Spleen (tissue), 11 donors: ENCODE data around the gene SMARCD3. TPM values are rescaled to one million over a fixed set of nuclear protein-coding genes. Genes with fewer than 3 reads are reported as not detected.

Experiments used
- DNase-seq: peaks from one replicate; pipeline ENCODE4 v3.0.0-alpha.2; 2020
- H3K27ac ChIP-seq, 8 donors: fragments of 200-600 bp; sonication (generic) in 7 of 8; 1 replicate in 4 of 8; 2 replicates in 4 of 8; pipeline versions ENCODE4 v1.5.0 to v1.8.0; 2016 to 2021; ENCODE audit warnings: inconsistent platforms in 4 of 8, mild to moderate bottlenecking in 4 of 8, moderate library complexity in 1 of 8
- H3K27me3 ChIP-seq, 7 donors: fragments of 200-600 bp; sonication (generic) in 6 of 7; replicated peaks in 1 of 7; 1 replicate in 4 of 7; 2 replicates in 3 of 7; pipeline versions ENCODE4 v1.5.0 to v1.8.0; 2016 to 2021; ENCODE audit warnings: inconsistent platforms in 3 of 7, mild to moderate bottlenecking in 1 of 7
- H3K36me3 ChIP-seq, 6 donors: fragments of 200-600 bp; sonication (generic) in 5 of 6; 1 replicate in 4 of 6; 2 replicates in 2 of 6; pipeline versions ENCODE4 v1.5.0 to v1.8.0; 2016 to 2021; ENCODE audit warnings: inconsistent platforms in 2 of 6
- H3K4me1 ChIP-seq, 6 donors: fragments of 200-600 bp; sonication (generic) in 5 of 6; 1 replicate in 3 of 6; 2 replicates in 3 of 6; pipeline versions ENCODE4 v1.5.0 to v1.8.0; 2016 to 2021; ENCODE audit warnings: inconsistent platforms in 3 of 6
- H3K4me3 ChIP-seq, 8 donors: fragments of 200-600 bp; sonication (generic) in 7 of 8; 1 replicate in 4 of 8; 2 replicates in 4 of 8; pipeline versions ENCODE4 v1.5.0 to v1.8.0; 2016 to 2021; ENCODE audit warnings: inconsistent platforms in 4 of 8, mild to moderate bottlenecking in 4 of 8, moderate library complexity in 2 of 8
- H3K9me3 ChIP-seq, 8 donors: fragments of 200-600 bp; sonication (generic) in 7 of 8; 1 replicate in 4 of 8; 2 replicates in 4 of 8; pipeline versions ENCODE4 v1.5.0 to v1.8.0; 2016 to 2021; ENCODE audit warnings: inconsistent platforms in 4 of 8
- POLR2A ChIP-seq, 3 donors: fragments of 450-650 bp; IDR thresholded peaks; one replicate each; pipeline ENCODE4 v1.5.1; 2017; ENCODE audit warnings: antibody characterized with exemption in 3 of 3, mild to moderate bottlenecking in 1 of 3
- POLR2AphosphoS5 ChIP-seq, 3 donors: sonication (generic); formaldehyde crosslinking; IDR thresholded peaks; one replicate each; pipeline ENCODE4 v1.5.1; 2017; ENCODE audit warnings: antibody characterized with exemption in 3 of 3
- WGBS, 5 donors: extraction: QIAGEN DNeasy Blood & Tissue Kit in 3 of 5; methylation state at CpG; one replicate each; pipeline versions ENCODE4 v1.1.5 to v1.1.7; 2013 to 2018; 5-methylcytosine and 5-hydroxymethylcytosine counted together
- intact Hi-C: fragments of 100-400 bp; cut with DNase I; formaldehyde crosslinking; loops from one replicate; pipeline ENCODE4 v1.15.0; 2023; ENCODE audit warnings: low total_unique reads
- polyA plus RNA-seq, 3 donors: library from polyadenylated mRNA; stranded (reverse); fragments of 200-250 nt; gene quantifications; one replicate each; pipeline ENCODE4 v1.2.1, GENCODE V29; 2013
- total RNA-seq, 7 donors: library from RNA; depleted of rRNA in 3 of 7; stranded (reverse); fragments of >200 nt in 3 of 7; fragmentation: NEBNext Ultra II Directional in 4 of 7; extraction: Animal tissue kit (Norgen Biotek cat#: 25700) in 4 of 7; gene quantifications; one replicate each; pipeline versions ENCODE4 v1.1.0 to v1.2.1, GENCODE V29; 2016 to 2021
- TF ChIP-seq, protein P1 (sequence below), 11 experiments: fragments of 200-600 bp in 7 of 11; fragments of 450-650 bp in 4 of 11; sonication (generic) in 4 of 11; IDR thresholded peaks in 8 of 11; conservative IDR thresholded peaks in 3 of 11; 1 replicate in 7 of 11; 2 replicates in 4 of 11; pipeline versions ENCODE4 v1.4.0 to v1.8.0; 2016 to 2021; ENCODE audit warnings: antibody characterized with exemption in 11 of 11, inconsistent platforms in 4 of 11, mild to moderate bottlenecking in 1 of 11
- donor health status: healthy with polysubstance abuse.
- donor health status: DM: no; HTN: no; CAD: no; lungs with moderate emphysema.
- donor health status: DM: no; HTN: no; CAD: no.
- donor health status: Bipolar disorder and iron deficiency.
- donor health status: healthy.
- donor health status: DM: no; HTN: no; CAD: no.
- donor health status: DM: yes; HTN: yes; CAD: no.

The SMARCD3 gene
- total and polyA plus RNA-seq, 10 donors = 8.8 to 40.2 (median 16.5) TPM

DNA sequence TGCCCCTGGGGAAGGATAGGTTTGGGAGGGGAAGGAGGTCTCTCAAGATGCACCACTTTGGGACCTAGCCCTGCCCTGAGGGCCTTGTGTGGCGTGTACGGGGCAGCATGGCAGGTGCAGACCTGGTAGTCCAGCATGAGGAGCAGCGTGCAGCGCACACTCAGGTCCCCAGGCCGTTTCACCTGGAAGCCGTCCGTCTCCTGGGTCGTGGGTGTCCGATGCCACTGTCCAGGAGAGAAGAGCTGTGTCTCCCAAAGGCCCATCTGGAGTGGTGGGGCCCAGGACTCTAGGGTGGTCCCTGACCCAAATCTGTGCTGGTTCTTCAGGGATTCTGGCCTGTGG is 6.8 kb downstream of the SMARCD3 start:
- Histone ChIP-seq H3K27ac (no peak overlapping the region), H3K36me3 (peaks cover 0 to 56% (median 33%) of the 10 kb centered on the region in 6 donors), H3K4me1 (peaks cover 27 to 53% (median 35%) of the 10 kb centered on the region in 6 donors), H3K4me3 (no peak overlapping the region), H3K9me3 (no peaks in the 10 kb centered on the region), H3K27me3 (peaks cover 0 to 32% (median 10%) of the 10 kb centered on the region in 7 donors)
- peak; percentile 71 for DNase-seq
- TF ChIP-seq, protein P1, sequence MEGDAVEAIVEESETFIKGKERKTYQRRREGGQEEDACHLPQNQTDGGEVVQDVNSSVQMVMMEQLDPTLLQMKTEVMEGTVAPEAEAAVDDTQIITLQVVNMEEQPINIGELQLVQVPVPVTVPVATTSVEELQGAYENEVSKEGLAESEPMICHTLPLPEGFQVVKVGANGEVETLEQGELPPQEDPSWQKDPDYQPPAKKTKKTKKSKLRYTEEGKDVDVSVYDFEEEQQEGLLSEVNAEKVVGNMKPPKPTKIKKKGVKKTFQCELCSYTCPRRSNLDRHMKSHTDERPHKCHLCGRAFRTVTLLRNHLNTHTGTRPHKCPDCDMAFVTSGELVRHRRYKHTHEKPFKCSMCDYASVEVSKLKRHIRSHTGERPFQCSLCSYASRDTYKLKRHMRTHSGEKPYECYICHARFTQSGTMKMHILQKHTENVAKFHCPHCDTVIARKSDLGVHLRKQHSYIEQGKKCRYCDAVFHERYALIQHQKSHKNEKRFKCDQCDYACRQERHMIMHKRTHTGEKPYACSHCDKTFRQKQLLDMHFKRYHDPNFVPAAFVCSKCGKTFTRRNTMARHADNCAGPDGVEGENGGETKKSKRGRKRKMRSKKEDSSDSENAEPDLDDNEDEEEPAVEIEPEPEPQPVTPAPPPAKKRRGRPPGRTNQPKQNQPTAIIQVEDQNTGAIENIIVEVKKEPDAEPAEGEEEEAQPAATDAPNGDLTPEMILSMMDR (IDR thresholded peaks at IDR 0.05 in 8 of 11, conservative IDR thresholded peaks at IDR 0.05 in 3 of 11) = no peak
- TF ChIP-seq POLR2A (IDR thresholded peaks at IDR 0.05) (no peak), POLR2AphosphoS5 (IDR thresholded peaks at IDR 0.05) (peak; percentile 8 to 54 (median 19))
- 90 to 98% (median 92%) methylated on average over 9 of the region's 9 CpGs for WGBS, 5 donors
- intact Hi-C loops = loop anchor here (10.0 kb wide), 1 partner anchor 63 kb away; no protein-coding TSS in a partner anchor

DNA sequence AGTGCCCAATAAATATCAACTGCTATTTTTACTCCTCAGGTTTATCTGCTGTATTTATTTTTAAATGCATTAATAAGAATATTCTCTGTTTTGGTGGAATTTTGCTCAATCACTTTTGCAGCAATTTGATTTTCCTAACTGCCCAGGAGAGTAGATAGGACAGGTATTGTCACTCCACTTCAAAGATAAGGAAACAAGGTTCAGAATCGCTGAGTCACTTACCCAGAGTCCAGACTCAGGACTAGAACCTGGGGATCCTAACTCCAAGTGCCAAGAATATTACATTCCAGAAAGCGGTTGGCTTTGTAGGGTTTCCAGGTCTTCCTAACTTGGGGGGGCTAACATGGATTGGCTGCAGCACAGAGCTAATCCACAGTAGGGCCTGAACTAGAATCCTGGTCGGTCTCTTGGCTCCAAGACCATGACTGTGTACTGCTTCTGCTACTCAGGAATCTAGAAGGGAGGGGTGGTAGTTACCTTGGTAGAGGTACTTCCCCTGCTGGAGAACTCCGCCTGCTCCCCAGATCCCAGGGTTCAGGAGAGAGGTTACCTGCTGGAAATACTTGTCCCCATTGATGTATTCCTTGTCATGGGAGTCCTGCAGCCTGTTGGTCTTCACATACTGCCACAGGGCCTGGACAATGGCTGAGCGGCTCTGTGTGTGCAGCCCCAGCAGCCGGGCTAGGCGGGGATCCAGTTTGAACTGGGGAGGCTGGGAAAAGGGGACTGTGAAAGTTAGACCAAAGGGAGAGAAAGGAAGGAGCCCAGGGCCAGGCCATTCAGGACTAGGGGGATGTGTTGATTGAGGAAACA is 7.3 kb downstream of the SMARCD3 start:
- Histone ChIP-seq H3K27ac (no peak overlapping the region), H3K4me3 (no peak overlapping the region), H3K9me3 (no peaks in the 10 kb centered on the region), H3K27me3 (peaks cover 0 to 26% (median 10%) of the 10 kb centered on the region in 7 donors), H3K4me1 (peaks cover 27 to 47% (median 33%) of the 10 kb centered on the region in 6 donors), H3K36me3 (peaks cover 0 to 62% (median 39%) of the 10 kb centered on the region in 6 donors)
- peak; percentile 65 for DNase-seq
- 95 to 98% (median 96%) methylated on average over 7 of the region's 7 CpGs for WGBS, 5 donors
- intact Hi-C loops = loop anchor here (10.0 kb wide), 1 partner anchor 64 kb away; no protein-coding TSS in a partner anchor
- TF ChIP-seq, protein P1 (IDR thresholded peaks at IDR 0.05 in 8 of 11, conservative IDR thresholded peaks at IDR 0.05 in 3 of 11) = no peak
- TF ChIP-seq POLR2AphosphoS5 (IDR thresholded peaks at IDR 0.05) = no peak
- no peak for TF ChIP-seq POLR2A (IDR thresholded peaks at IDR 0.05)

DNA sequence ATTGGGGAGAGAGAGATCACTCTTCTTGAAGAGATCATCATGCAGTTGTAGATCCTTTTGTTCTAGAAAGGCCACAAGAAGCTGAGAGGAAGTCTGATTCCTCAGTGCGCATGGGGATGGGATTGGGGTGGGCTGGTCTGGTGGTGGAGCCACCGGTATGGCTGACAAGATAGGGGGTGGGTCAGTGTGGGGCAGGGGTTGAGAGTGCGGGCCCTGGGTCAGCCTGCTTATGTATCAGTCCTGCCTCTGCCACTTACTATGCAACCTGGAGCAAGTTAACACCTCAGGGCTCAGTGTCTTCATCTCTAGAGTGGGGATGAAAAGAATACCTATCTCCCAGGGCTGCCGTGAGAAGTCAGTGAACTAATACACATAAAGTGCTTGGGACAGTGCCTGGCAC is 8.0 kb downstream of the SMARCD3 start:
- no peaks in the 10 kb centered on the region for H3K9me3 ChIP-seq
- no peak overlapping the region for H3K4me3 ChIP-seq
- 78 to 95% (median 90%) methylated on average over 4 of the region's 4 CpGs for WGBS, 5 donors
- intact Hi-C loops = loop anchor here (10.0 kb wide), 1 partner anchor 64 kb away; no protein-coding TSS in a partner anchor
- H3K4me1 ChIP-seq = peaks cover 21 to 42% (median 30%) of the 10 kb centered on the region in 6 donors
- no peak for TF ChIP-seq POLR2A (IDR thresholded peaks at IDR 0.05)
- TF ChIP-seq, protein P1 (IDR thresholded peaks at IDR 0.05 in 8 of 11, conservative IDR thresholded peaks at IDR 0.05 in 3 of 11) = no peak
- no peak overlapping the region for H3K27ac ChIP-seq
- peaks cover 0 to 68% (median 45%) of the 10 kb centered on the region in 6 donors for H3K36me3 ChIP-seq
- DNase-seq = peak; percentile 60
- H3K27me3 ChIP-seq = peaks cover 0 to 20% (median 10%) of the 10 kb centered on the region in 7 donors

DNA sequence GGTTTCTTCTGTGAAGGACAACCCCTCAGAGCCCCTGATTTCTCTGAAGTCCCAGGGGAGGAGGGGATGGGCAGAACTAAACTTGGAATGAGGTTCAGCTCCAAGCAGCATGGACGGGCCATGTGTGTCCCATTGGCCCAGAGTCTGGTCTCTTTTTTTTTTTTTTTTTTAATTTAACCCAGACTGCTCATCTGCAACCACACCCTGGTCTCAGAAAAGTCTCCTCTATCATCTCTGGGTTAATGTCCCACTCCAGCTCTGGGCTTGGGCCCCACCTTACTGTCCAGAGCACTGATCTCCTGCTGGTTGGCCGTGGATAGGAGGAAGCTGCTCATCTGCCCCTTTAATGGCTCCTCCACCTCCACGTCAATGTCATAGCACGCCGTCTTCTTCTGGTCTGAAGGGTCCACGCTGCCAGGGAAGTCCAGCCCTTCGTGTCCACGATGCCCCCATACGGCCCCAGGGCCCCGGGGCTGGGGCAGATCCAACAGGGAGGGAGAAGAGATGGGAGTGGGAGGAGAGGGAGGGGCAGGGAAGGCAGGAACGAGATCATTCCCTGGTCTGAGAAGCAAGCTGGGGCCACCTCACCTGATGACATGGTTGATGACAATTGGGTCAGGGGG is 8.5 kb downstream of the SMARCD3 start:
- Histone ChIP-seq H3K27me3 (peaks cover 0 to 14% (median 6%) of the 10 kb centered on the region in 7 donors), H3K36me3 (peaks cover 0 to 74% (median 50%) of the 10 kb centered on the region in 6 donors), H3K27ac (no peak overlapping the region), H3K9me3 (no peaks in the 10 kb centered on the region), H3K4me3 (no peak overlapping the region), H3K4me1 (peaks cover 15 to 42% (median 29%) of the 10 kb centered on the region in 6 donors)
- intact Hi-C loops = loop anchor here (10.0 kb wide), 1 partner anchor 65 kb away; no protein-coding TSS in a partner anchor
- peak; percentile 49 for DNase-seq
- TF ChIP-seq POLR2AphosphoS5 (IDR thresholded peaks at IDR 0.05) (peak in 1 of 3 donors; percentile 55), POLR2A (IDR thresholded peaks at IDR 0.05) (no peak)
- 78 to 85% (median 82%) methylated on average over 11 of the region's 11 CpGs for WGBS, 5 donors
